Fibroblast of lung (primary cell): ENCODE results near the gene ZSWIM6. TPM values are rescaled to one million over a fixed set of nuclear protein-coding genes. Genes with fewer than 3 reads are reported as not detected.

Source experiments
- DNase-seq, 2 donors: peaks; one replicate each; pipeline versions ENCODE4 v3.0.0 to v3.0.0-alpha.2; 2010; ENCODE audit warnings: low read depth in 2 of 2
- H2AFZ ChIP-seq: 2 replicates; pipeline ENCODE4 v1.5.1; 2012; ENCODE audit warnings: low read length, control low read depth, inconsistent platforms
- H3K27ac ChIP-seq: 2 replicates; pipeline ENCODE4 v1.5.1; 2011; ENCODE audit warnings: low read length, control low read depth; ENCODE audit not compliant: insufficient read depth
- H3K27me3 ChIP-seq: 2 replicates; pipeline ENCODE4 v1.5.1; 2011; ENCODE audit warnings: mild to moderate bottlenecking, low read length; ENCODE audit not compliant: control insufficient read depth, insufficient read depth
- H3K36me3 ChIP-seq: 2 replicates; pipeline ENCODE4 v1.5.1; 2011; ENCODE audit warnings: low read length; ENCODE audit not compliant: control insufficient read depth, insufficient read depth
- H3K4me1 ChIP-seq: 2 replicates; pipeline ENCODE4 v1.5.1; 2011; ENCODE audit warnings: low read length; ENCODE audit not compliant: control insufficient read depth, insufficient read depth; ENCODE audit errors: extremely low read depth
- H3K4me2 ChIP-seq: 2 replicates; pipeline ENCODE4 v1.5.1; 2011; ENCODE audit warnings: low read length, control low read depth; ENCODE audit not compliant: insufficient read depth; ENCODE audit errors: extremely low read depth
- H3K4me3 ChIP-seq, 4 experiments: fragments of 200-600 bp in 1 of 4; sonication (generic) in 1 of 4; replicated peaks in 1 of 4; 2 replicates each; pipeline ENCODE4 v1.5.1; 2011 to 2016; ENCODE audit warnings: low read length in 4 of 4, low read depth in 3 of 4, mild to moderate bottlenecking in 3 of 4, control low read depth in 2 of 4, inconsistent platforms in 1 of 4, mixed read lengths in 1 of 4; ENCODE audit not compliant: insufficient read depth in 1 of 4; ENCODE audit errors: control extremely low read depth in 1 of 4
- H3K79me2 ChIP-seq: 2 replicates; pipeline ENCODE4 v1.5.1; 2012; ENCODE audit warnings: mild to moderate bottlenecking, low read length, inconsistent platforms; ENCODE audit not compliant: control insufficient read depth, insufficient read depth
- H3K9ac ChIP-seq: 2 replicates; pipeline ENCODE4 v1.5.1; 2011; ENCODE audit warnings: mild to moderate bottlenecking, low read length, control low read depth; ENCODE audit not compliant: insufficient read depth
- H3K9me3 ChIP-seq: 2 replicates; pipeline ENCODE4 v1.5.1; 2012; ENCODE audit warnings: low read depth, low read length; ENCODE audit not compliant: control insufficient read depth, insufficient read depth
- H4K20me1 ChIP-seq: 2 replicates; pipeline ENCODE4 v1.5.1; 2011; ENCODE audit warnings: low read length; ENCODE audit not compliant: control insufficient read depth, insufficient read depth; ENCODE audit errors: extremely low read depth
- EZH2 ChIP-seq: IDR thresholded peaks from 2 replicates; pipeline ENCODE4 v1.5.1; 2012; ENCODE audit warnings: low read length, control low read depth, mild to moderate bottlenecking; ENCODE audit errors: missing control alignments
- polyA plus RNA-seq, 2 donors: library from polyadenylated mRNA; depleted of rRNA in 1 of 2; stranded (reverse) in 1 of 2; unstranded in 1 of 2; fragments of >200 nt; gene quantifications; 2 replicates each; pipeline ENCODE4 v1.2.1, GENCODE V29; 2011 to 2012; ENCODE audit warnings: missing spikeins in 1 of 2
- total RNA-seq: library from RNA; depleted of rRNA; stranded (reverse); fragments of >200 nt; gene quantifications from 2 replicates; pipeline ENCODE4 v1.2.1, GENCODE V29; 2014
- TF ChIP-seq, protein P1 (sequence below), 2 donors: IDR thresholded peaks in 1 of 2; conservative IDR thresholded peaks in 1 of 2; 1 replicate in 1 of 2; 2 replicates in 1 of 2; pipeline ENCODE4 v1.5.1; 2011 to 2012; ENCODE audit warnings: low read length in 2 of 2, control low read depth in 1 of 2, inconsistent platforms in 1 of 2, low read depth in 1 of 2, mild to moderate bottlenecking in 1 of 2

ZSWIM6 gene
- total and polyA plus RNA-seq, 2 donors (not counting 1 experiment from before 2014, with no cell fraction given), result 23.5 to 26.6 TPM

- Histone ChIP-seq H3K27ac (peak overlapping the region; percentile 91), H3K9me3 (no peaks in the 10 kb centered on the region), H4K20me1 (no peaks in the 10 kb centered on the region), H2AFZ (no peak overlapping the region), H3K9ac (peak overlapping the region; percentile 25), H3K4me2 (peak overlapping the region; percentile 85), H3K27me3 (no peaks in the 10 kb centered on the region), H3K4me1 (peaks cover 33% of the 10 kb centered on the region), H3K4me3 (peak overlapping the region in 3 of 4 experiments; percentile 7 to 51 (median 46)), H3K79me2 (no peaks in the 10 kb centered on the region), H3K36me3 (no peaks in the 10 kb centered on the region)
- TF ChIP-seq, protein P1, sequence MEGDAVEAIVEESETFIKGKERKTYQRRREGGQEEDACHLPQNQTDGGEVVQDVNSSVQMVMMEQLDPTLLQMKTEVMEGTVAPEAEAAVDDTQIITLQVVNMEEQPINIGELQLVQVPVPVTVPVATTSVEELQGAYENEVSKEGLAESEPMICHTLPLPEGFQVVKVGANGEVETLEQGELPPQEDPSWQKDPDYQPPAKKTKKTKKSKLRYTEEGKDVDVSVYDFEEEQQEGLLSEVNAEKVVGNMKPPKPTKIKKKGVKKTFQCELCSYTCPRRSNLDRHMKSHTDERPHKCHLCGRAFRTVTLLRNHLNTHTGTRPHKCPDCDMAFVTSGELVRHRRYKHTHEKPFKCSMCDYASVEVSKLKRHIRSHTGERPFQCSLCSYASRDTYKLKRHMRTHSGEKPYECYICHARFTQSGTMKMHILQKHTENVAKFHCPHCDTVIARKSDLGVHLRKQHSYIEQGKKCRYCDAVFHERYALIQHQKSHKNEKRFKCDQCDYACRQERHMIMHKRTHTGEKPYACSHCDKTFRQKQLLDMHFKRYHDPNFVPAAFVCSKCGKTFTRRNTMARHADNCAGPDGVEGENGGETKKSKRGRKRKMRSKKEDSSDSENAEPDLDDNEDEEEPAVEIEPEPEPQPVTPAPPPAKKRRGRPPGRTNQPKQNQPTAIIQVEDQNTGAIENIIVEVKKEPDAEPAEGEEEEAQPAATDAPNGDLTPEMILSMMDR (conservative IDR thresholded peaks at IDR 0.05 in 1 of 2, IDR thresholded peaks at IDR 0.05 in 1 of 2; ENCODE audit: low read depth in 1 of 2, low read length in 2 of 2), result peak; percentile 9 to 45
- TF ChIP-seq EZH2, result no peak
- peak; percentile 100 for DNase-seq
Observed at GRCh38 chr5:61301341-61302199, 30.5 kb upstream of the ZSWIM6 start.

DNA sequence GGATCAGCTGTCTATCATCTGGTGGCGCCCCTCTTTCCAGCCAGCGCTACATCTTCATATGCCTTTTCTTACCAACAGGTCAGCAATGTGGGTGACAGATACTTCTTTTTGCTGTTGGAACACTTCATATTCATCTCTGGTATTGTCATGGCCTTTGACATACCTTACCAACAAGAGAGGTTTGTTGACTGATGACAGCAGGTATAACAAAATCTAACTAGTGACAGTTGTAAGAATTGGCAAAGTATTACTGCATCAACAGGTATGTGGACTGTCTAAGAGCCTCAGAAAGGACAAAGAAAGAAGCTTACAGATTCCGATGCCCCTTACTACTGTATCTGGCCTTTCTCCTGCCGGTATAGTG is 29.9 kb upstream of the ZSWIM6 start:
- H3K4me1 ChIP-seq, result peaks cover 37% of the 10 kb centered on the region
- H3K36me3 ChIP-seq, result no peaks in the 10 kb centered on the region
- no peaks in the 10 kb centered on the region for H3K27me3 ChIP-seq
- H4K20me1 ChIP-seq, result no peaks in the 10 kb centered on the region
- H3K79me2 ChIP-seq, result no peaks in the 10 kb centered on the region
- no peak for TF ChIP-seq EZH2
- TF ChIP-seq, protein P1 (conservative IDR thresholded peaks at IDR 0.05 in 1 of 2, IDR thresholded peaks at IDR 0.05 in 1 of 2; ENCODE audit: low read depth in 1 of 2, low read length in 2 of 2), result no peak
- DNase-seq, result no peak
- H3K4me2 ChIP-seq, result peak overlapping the region; percentile 67
- no peak overlapping the region for H2AFZ ChIP-seq
- peak overlapping the region; percentile 25 for H3K9ac ChIP-seq
- H3K9me3 ChIP-seq, result no peaks in the 10 kb centered on the region
- peak overlapping the region in 3 of 4 experiments; percentile 7 to 51 (median 46) for H3K4me3 ChIP-seq
- H3K27ac ChIP-seq, result peak overlapping the region; percentile 91

DNA sequence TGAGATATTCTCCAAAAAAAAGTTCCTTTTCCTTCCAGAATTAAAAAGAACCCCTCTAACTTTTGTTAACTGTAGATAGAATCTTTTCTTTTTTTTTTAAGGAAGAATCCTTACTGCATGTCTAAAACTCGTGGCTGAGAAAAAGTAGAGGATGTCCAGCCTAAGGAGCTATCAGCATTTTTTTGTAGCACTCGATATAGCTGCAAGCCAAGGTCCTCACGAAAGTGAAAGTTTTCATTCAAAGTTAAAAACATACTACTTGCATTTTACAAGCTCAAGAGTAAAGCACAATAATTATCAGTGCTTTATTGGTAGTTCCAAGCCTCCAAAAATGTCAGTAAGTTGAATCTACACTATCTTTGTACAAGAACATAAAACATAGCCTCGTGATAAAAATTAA is 28.7 kb upstream of the ZSWIM6 start:
- Histone ChIP-seq H3K36me3 (no peaks in the 10 kb centered on the region), H3K9ac (no peak overlapping the region), H2AFZ (no peak overlapping the region), H3K79me2 (no peaks in the 10 kb centered on the region), H3K4me2 (peak overlapping the region; percentile 67), H3K27me3 (no peaks in the 10 kb centered on the region), H3K9me3 (no peaks in the 10 kb centered on the region), H3K4me1 (peaks cover 40% of the 10 kb centered on the region), H3K27ac (peak overlapping the region; percentile 91), H4K20me1 (no peaks in the 10 kb centered on the region), H3K4me3 (peak overlapping the region; percentile 8 to 51 (median 29))
- DNase-seq, result peak in 1 of 2 donors; percentile 50
- TF ChIP-seq EZH2, result no peak
- TF ChIP-seq, protein P1 (conservative IDR thresholded peaks at IDR 0.05 in 1 of 2, IDR thresholded peaks at IDR 0.05 in 1 of 2; ENCODE audit: low read depth in 1 of 2, low read length in 2 of 2), result no peak
